Osteoblast (primary cell): ENCODE results near the gene LRMDA. TPM values are rescaled to one million over a fixed set of nuclear protein-coding genes. Genes with fewer than 3 reads are reported as not detected.

Experiments
- DNase-seq: peaks from one replicate; pipeline ENCODE4 v3.0.0; 2011; ENCODE audit warnings: low spot score, mixed read lengths; ENCODE audit not compliant: insufficient read length; ENCODE audit errors: missing footprints
- H2AFZ ChIP-seq: 2 replicates; pipeline ENCODE4 v1.6.0; 2011; ENCODE audit warnings: mild to moderate bottlenecking, low read length
- H3K27ac ChIP-seq: 2 replicates; pipeline ENCODE4 v1.5.1; 2011; ENCODE audit warnings: mild to moderate bottlenecking, low read depth, low read length, moderate library complexity
- H3K27me3 ChIP-seq: 2 replicates; pipeline ENCODE4 v1.6.0; 2012; ENCODE audit warnings: mild to moderate bottlenecking, control low read depth, inconsistent platforms, low read length, moderate library complexity; ENCODE audit not compliant: insufficient read depth
- H3K36me3 ChIP-seq: 2 replicates; pipeline ENCODE4 v1.5.1; 2011; ENCODE audit warnings: mild to moderate bottlenecking, low read length, control low read depth, moderate library complexity; ENCODE audit not compliant: insufficient read depth
- H3K4me1 ChIP-seq: 2 replicates; pipeline ENCODE4 v1.5.1; 2011; ENCODE audit warnings: mild to moderate bottlenecking, low read length, control low read depth, moderate library complexity; ENCODE audit not compliant: insufficient read depth
- H3K4me2 ChIP-seq: 2 replicates; pipeline ENCODE4 v1.6.0; 2011; ENCODE audit warnings: mild to moderate bottlenecking, low read length; ENCODE audit not compliant: insufficient read depth
- H3K4me3 ChIP-seq: fragments of 200-600 bp; sonication (generic); 3 replicates; pipeline ENCODE4 v1.5.1; 2012; ENCODE audit warnings: mild to moderate bottlenecking, low read length, inconsistent platforms; ENCODE audit not compliant: insufficient read depth
- H3K79me2 ChIP-seq: 2 replicates; pipeline ENCODE4 v1.6.0; 2012; ENCODE audit warnings: mild to moderate bottlenecking, low read length, control low read depth, inconsistent platforms; ENCODE audit not compliant: insufficient read depth
- H3K9me3 ChIP-seq: 2 replicates; pipeline ENCODE4 v1.5.1; 2011; ENCODE audit warnings: low read depth, low read length, control low read depth
- H4K20me1 ChIP-seq: 2 replicates; pipeline ENCODE4 v1.6.0; 2012; ENCODE audit warnings: mild to moderate bottlenecking, low read length, control low read depth; ENCODE audit not compliant: insufficient read depth
- CTCF ChIP-seq: IDR thresholded peaks from 2 replicates; pipeline ENCODE4 v1.5.1; 2011; ENCODE audit warnings: mild to moderate bottlenecking, low read depth, low read length, moderate library complexity; ENCODE audit errors: extremely low read depth
- total RNA-seq: library from RNA; depleted of rRNA; stranded (reverse); fragments of >200 nt; gene quantifications from 2 replicates; pipeline ENCODE4 v1.2.3, GENCODE V29; 2012

The LRMDA gene
- total RNA-seq, 1 donor = 18.5 TPM

GRCh38 chr10:75688506-75689300, 257.3 kb downstream of the LRMDA start:
- Histone ChIP-seq H3K4me2 (no peak overlapping the region), H3K27ac (no peak overlapping the region), H3K4me1 (no peaks in the 10 kb centered on the region), H4K20me1 (no peaks in the 10 kb centered on the region), H3K4me3 (no peak overlapping the region), H3K9me3 (peaks cover 5% of the 10 kb centered on the region), H3K79me2 (no peaks in the 10 kb centered on the region), H2AFZ (no peak overlapping the region), H3K27me3 (no peaks in the 10 kb centered on the region), H3K36me3 (no peaks in the 10 kb centered on the region)
- TF ChIP-seq CTCF = no peak
- DNase-seq = no peak

- H3K4me3 ChIP-seq = no peak overlapping the region
- H2AFZ ChIP-seq = no peak overlapping the region
- H3K27ac ChIP-seq = no peak overlapping the region
- peaks cover 2% of the 10 kb centered on the region for H4K20me1 ChIP-seq
- TF ChIP-seq CTCF = no peak
- DNase-seq = no peak
- no peaks in the 10 kb centered on the region for H3K4me1 ChIP-seq
- H3K27me3 ChIP-seq = no peaks in the 10 kb centered on the region
- no peak overlapping the region for H3K4me2 ChIP-seq
- no peaks in the 10 kb centered on the region for H3K79me2 ChIP-seq
- no peaks in the 10 kb centered on the region for H3K36me3 ChIP-seq
- H3K9me3 ChIP-seq = no peaks in the 10 kb centered on the region
Measured at GRCh38 chr10:75693489-75693888, 262.1 kb downstream of the LRMDA start.

DNA sequence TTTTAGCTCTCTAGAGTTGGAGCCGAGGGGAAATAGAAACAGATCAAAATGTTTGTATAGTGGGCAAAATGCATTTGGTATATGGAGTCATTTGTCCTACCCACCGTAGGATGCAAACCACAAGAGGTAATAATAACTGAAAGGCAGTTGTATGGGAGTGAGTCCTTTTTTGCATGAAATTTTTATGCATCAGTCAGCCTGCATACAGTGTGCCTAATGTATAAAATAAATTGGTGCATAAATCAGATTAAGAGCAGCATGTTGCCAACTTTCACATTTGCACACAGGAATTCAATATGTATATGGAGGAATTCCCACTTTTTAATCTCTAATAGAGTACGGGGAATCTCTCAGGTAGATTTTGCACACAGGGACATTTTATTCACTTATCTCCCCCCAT, 262.8 kb downstream of the LRMDA start:
- H3K36me3 ChIP-seq = no peaks in the 10 kb centered on the region
- H3K27me3 ChIP-seq = no peaks in the 10 kb centered on the region
- H3K4me3 ChIP-seq = no peak overlapping the region
- peaks cover 2% of the 10 kb centered on the region for H4K20me1 ChIP-seq
- no peaks in the 10 kb centered on the region for H3K4me1 ChIP-seq
- H3K27ac ChIP-seq = no peak overlapping the region
- TF ChIP-seq CTCF = no peak
- H3K79me2 ChIP-seq = no peaks in the 10 kb centered on the region
- no peak overlapping the region for H3K4me2 ChIP-seq
- no peak overlapping the region for H2AFZ ChIP-seq
- H3K9me3 ChIP-seq = no peaks in the 10 kb centered on the region
- no peak for DNase-seq

DNA sequence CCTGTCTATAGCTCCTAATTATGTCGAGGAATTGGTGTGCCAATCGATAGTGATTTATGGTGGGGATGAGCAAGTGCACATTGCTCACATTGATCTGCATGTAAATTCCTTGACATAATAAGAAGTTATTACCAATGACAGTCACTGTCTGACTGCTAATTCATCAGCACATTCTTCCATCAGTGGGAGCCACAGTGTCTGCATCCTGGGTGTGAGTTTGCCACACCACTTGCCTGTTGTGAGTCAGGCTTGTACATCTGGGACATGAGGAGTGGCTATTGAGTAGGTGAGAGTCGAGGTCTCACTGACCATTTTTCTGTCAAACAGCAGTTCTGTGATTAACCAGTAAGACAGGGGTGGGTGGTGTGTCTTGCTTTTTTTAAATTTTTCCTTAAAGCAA, 263.4 kb downstream of the LRMDA start:
- Histone ChIP-seq H3K9me3 (no peaks in the 10 kb centered on the region), H4K20me1 (peaks cover 2% of the 10 kb centered on the region), H3K4me2 (no peak overlapping the region), H3K79me2 (no peaks in the 10 kb centered on the region), H3K4me1 (no peaks in the 10 kb centered on the region), H3K36me3 (no peaks in the 10 kb centered on the region), H3K4me3 (no peak overlapping the region), H3K27ac (no peak overlapping the region), H2AFZ (no peak overlapping the region), H3K27me3 (no peaks in the 10 kb centered on the region)
- TF ChIP-seq CTCF = no peak
- DNase-seq = no peak
